Esophagus squamous epithelium (tissue), 5 donors: ENCODE data around the gene API5. TPM values are rescaled to one million over a fixed set of nuclear protein-coding genes. Genes with fewer than 3 reads are reported as not detected.

Experiments used
- DNase-seq: peaks from one replicate; lab custom pipeline; 2025; lab: John Stamatoyannopoulos, UW
- H3K27ac ChIP-seq, 4 donors: fragments of 200-600 bp; sonication (generic); one replicate each; pipeline ENCODE4 v1.5.1; 2016 to 2019; ENCODE audit warnings: mild to moderate bottlenecking in 1 of 4
- H3K27me3 ChIP-seq, 4 donors: fragments of 200-600 bp; sonication (generic); 1 replicate in 3 of 4; 2 replicates in 1 of 4; pipeline versions ENCODE4 v1.5.1 to v1.6.0; 2017 to 2021; ENCODE audit warnings: antibody characterized with exemption in 1 of 4
- H3K36me3 ChIP-seq, 3 donors: fragments of 200-600 bp; sonication (generic); one replicate each; pipeline ENCODE4 v1.5.1; 2016 to 2019
- H3K4me1 ChIP-seq, 3 donors: fragments of 200-600 bp; sonication (generic); one replicate each; pipeline ENCODE4 v1.5.1; 2017 to 2019
- H3K4me3 ChIP-seq, 4 donors: fragments of 200-600 bp; sonication (generic); 1 replicate in 3 of 4; 2 replicates in 1 of 4; pipeline ENCODE4 v1.5.1; 2016 to 2019; ENCODE audit warnings: mild to moderate bottlenecking in 2 of 4, moderate library complexity in 1 of 4
- H3K9me3 ChIP-seq, 3 donors: fragments of 200-600 bp; sonication (generic); one replicate each; pipeline ENCODE4 v1.5.1; 2016 to 2019
- POLR2A ChIP-seq, 4 donors: fragments of 450-650 bp; IDR thresholded peaks; one replicate each; pipeline ENCODE4 v1.6.1; 2017; ENCODE audit warnings: antibody characterized with exemption in 4 of 4, mild to moderate bottlenecking in 4 of 4, moderate library complexity in 3 of 4
- WGBS, 2 donors: methylation state at CpG; one replicate each; pipeline ENCODE4 v1.1.5; 2018; 5-methylcytosine and 5-hydroxymethylcytosine counted together
- intact Hi-C: fragments of 100-400 bp; cut with DNase I; formaldehyde crosslinking; loops from one replicate; pipeline ENCODE4 v1.15.0; 2022
- small RNA-seq, 4 donors: library from RNA; depleted of rRNA; stranded (forward); fragments of <200 nt; gene quantifications; one replicate each; pipeline ENCODE3, GENCODE V24; 2016
- total RNA-seq, 4 donors: library from RNA; depleted of rRNA; stranded (reverse); fragments of >200 nt; gene quantifications; one replicate each; pipeline ENCODE4 v1.1.0, GENCODE V29; 2016
- TF ChIP-seq, protein P1 (sequence below), 6 experiments: fragments of 450-650 bp in 4 of 6; fragments of 200-600 bp in 2 of 6; sonication (generic) in 2 of 6; IDR thresholded peaks; one replicate each; pipeline ENCODE4 v1.5.1; 2016 to 2019; ENCODE audit warnings: antibody characterized with exemption in 6 of 6, mild to moderate bottlenecking in 4 of 6, moderate library complexity in 4 of 6
- donor health status: DM: yes; HTN: yes; CAD: no.

API5 gene
- total RNA-seq, 4 donors from 2014 or later: 58.4 to 83.0 (median 82.3) TPM

GRCh38 chr11:43393765-43394355 lies 82.1 kb downstream of the API5 start:
- WGBS, 2 donors: 80 to 89% methylated on average over 1 to 2 of the region's 2 CpGs
- peaks cover 0 to 3% (median 0%) of the 10 kb centered on the region in 3 donors for H3K4me1 ChIP-seq
- no peak overlapping the region for H3K4me3 ChIP-seq
- peaks cover 0 to 98% (median 12%) of the 10 kb centered on the region in 3 donors for H3K36me3 ChIP-seq
- no peaks in the 10 kb centered on the region for H3K9me3 ChIP-seq
- intact Hi-C loops: no loop called here
- no peak overlapping the region for H3K27ac ChIP-seq
- TF ChIP-seq, protein P1, sequence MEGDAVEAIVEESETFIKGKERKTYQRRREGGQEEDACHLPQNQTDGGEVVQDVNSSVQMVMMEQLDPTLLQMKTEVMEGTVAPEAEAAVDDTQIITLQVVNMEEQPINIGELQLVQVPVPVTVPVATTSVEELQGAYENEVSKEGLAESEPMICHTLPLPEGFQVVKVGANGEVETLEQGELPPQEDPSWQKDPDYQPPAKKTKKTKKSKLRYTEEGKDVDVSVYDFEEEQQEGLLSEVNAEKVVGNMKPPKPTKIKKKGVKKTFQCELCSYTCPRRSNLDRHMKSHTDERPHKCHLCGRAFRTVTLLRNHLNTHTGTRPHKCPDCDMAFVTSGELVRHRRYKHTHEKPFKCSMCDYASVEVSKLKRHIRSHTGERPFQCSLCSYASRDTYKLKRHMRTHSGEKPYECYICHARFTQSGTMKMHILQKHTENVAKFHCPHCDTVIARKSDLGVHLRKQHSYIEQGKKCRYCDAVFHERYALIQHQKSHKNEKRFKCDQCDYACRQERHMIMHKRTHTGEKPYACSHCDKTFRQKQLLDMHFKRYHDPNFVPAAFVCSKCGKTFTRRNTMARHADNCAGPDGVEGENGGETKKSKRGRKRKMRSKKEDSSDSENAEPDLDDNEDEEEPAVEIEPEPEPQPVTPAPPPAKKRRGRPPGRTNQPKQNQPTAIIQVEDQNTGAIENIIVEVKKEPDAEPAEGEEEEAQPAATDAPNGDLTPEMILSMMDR (IDR thresholded peaks at IDR 0.05): no peak
- no peak for TF ChIP-seq POLR2A (IDR thresholded peaks at IDR 0.05)
- no peaks in the 10 kb centered on the region for H3K27me3 ChIP-seq
- no peak for DNase-seq

Small RNA genes lying within 50 kb of the gene (small RNA-seq; reads per million reads assigned to genes)
- 0 reads per million in 4 donors for gene RF00019

Other genes with a start within 250 kb of the API5 start
- gene TTC17, start 46.9 kb downstream of the API5 start, total RNA-seq: 100 to 1,000 TPM in 1 of 4 donors, 10 to 100 TPM in 3; 37.5 to 106 (median 55.9) TPM